GM19455 (cell line): Measurements from ENCODE around the gene INCENP.
"Not testable (repeated sequence)": the region's sequence is repeated elsewhere in the genome, so short reads cannot be mapped to it uniquely, and the experiment has no call there.

Experiments
- ATAC-seq: cut with Tn5 transposase; IDR thresholded peaks from one replicate; pipeline ENCODE4 v1.9.1; 2021; ENCODE audit not compliant: unreplicated experiment

INCENP gene

DNA sequence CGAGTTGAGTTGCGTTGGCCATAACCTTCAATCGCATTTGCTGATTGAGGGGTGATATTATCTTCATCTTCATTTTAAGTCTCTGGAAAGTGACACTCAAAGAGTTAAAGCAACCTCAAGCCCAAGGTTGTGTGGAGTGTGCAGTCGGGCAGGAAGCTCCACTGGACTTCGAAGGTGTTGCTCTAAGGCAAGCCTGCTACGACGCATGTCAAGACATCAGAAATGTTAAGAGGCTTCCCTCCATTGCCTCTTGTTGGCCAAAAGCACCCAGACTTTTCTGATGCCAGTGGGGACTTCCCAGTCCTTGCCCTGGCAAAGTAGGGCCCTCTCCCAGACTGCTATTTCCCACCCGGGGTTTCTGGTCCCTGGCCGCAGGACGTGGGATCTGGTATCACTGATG, 42.6 kb downstream of the INCENP start:
- ATAC-seq: no peak

- ATAC-seq: no peak
Observed at GRCh38 chr11:62169448-62169847, 45.6 kb downstream of the INCENP start.

DNA sequence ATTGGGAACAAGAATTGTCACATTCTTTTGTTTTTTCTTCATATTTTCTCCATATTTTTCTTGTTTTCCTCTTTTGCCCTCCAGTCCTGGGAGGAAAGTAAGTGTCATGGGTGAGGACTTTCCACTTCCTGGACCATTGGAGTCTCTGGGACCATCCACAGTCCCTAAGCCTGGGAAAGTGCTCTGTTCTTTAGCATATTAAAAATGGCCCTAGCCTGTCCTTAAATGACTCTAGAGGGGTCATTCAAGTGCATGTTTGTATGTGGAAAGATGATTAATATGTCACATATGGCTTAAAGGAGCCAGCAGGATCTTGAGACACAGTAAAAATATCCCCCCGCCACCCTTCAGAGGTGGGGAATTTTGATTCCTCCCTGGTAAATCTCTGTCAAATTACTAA, 46.1 kb downstream of the INCENP start:
- no peak for ATAC-seq

GRCh38 chr11:62171261-62171723, 47.5 kb downstream of the INCENP start:
- no peak for ATAC-seq

DNA sequence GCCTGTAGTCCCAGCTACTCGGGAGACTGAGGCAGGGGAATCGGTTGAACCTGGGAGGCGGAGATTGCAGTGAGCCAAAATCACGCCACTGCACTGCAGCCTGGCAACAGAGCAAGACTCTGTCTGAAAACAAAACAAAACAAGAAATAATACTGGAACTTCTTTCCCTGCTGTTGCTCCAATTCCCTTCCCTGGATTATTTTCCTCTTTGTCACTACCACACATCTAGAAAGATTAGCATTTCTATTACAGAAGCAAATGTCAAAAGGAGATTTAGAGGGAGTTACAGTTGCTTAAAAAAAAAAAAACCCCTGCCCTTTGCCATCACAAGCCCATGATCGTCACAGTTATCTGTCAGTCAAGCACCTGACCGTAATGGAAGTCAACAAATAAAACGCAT, 48.5 kb downstream of the INCENP start:
- ATAC-seq: no peak

DNA sequence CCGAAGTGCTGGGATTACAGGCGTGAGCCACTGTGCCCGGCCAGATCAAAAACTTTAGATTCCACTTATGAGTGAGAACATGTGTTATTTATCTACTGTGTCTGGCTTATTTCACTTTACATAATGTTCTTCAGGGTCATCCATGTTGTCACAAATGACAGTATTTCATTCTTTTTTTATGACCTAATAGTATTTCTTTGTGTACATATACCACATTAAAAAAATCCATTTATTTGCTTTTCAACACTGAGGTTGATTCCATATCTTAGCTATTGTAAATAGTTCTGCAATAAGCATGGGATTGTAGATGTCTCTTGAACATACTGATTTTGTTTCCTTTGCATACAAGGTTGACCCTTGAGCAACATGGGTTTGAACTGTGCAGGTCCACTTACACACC, 53.0 kb downstream of the INCENP start:
- no peak for ATAC-seq

DNA sequence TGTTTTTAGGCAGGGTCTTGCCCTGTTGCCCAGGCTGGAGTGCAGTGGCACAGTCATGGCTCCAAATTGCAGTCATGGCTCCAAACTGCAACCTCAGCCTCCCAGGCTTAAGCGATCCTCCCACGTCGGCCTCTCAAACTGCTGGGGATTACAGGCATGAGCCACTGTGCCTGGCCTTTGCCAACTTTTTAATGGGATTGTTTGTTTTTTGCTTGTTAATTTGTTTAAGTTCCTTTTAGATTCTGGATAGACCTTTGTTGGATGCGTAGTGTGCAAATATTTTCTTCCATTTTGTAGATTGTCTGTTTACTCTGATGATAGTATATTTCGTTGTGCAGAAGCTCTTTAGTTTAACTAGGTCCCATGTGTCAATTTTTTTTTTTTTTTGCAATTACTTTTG, 56.2 kb downstream of the INCENP start:
- no peak for ATAC-seq

GRCh38 chr11:62181097-62181496, 57.3 kb downstream of the INCENP start:
- no peak for ATAC-seq

DNA sequence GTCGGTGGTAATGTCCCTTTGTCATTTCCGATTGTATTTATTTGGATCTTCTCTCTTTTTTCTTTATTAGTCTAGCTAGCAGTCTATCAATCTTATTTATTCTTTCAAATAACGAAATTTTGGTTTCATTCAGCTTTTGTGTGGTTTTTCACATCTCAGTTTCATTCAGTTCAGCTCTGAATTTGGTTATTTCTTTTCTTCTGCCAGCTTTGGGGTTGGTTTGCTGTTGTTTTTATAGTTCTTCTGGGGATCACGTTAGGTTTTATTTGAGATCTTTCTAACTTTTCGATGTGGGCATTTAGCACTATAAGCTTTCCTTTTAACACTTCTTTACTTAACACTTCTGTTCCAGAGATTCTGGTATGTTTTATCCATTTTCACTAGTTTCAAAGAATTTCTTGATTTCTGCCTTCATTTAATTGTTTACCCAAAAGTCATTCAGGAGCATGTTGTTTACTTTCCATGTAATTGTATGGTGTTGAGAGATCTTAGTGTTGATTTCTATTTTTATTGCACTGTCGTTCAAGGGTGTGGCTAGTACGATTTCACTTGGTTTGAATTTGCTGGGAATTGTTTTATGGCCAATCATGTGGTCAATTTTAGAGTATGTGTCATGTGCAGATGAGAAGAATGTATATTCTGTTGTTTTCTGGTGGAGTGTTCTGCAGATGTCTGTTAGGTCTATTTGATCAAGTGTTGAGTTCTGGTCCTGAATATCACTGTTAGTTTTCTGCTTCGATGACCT, 58.5 kb downstream of the INCENP start:
- ATAC-seq: no peak

- ATAC-seq: no peak
Observed at GRCh38 chr11:62186195-62186594, 62.4 kb downstream of the INCENP start.

DNA sequence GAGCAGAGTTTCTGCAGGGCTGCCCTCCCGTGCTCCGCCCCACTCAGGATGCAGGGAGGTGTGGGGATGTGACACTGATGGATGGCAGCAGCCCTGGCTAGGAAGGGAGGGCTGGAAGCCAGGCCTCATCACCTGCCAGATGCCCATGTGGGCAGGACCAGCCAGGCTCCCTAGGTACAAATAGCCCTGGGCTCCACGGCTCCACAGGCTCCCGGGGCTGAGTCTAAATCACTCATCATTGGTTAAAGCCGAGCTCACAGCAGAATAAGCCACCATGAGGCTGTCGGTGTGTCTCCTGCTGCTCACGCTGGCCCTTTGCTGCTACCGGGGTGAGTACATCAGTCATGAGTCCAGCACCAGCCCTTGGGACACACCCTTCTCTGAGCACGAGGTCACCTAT, 66.2 kb downstream of the INCENP start, which contains the start of gene SCGB1D1:
SCGB1D1 (plus strand) TSS at position 206 of the 400 bp plus-strand sequence; CDS start at position 275, 69 bp downstream.
- ATAC-seq: no peak

DNA sequence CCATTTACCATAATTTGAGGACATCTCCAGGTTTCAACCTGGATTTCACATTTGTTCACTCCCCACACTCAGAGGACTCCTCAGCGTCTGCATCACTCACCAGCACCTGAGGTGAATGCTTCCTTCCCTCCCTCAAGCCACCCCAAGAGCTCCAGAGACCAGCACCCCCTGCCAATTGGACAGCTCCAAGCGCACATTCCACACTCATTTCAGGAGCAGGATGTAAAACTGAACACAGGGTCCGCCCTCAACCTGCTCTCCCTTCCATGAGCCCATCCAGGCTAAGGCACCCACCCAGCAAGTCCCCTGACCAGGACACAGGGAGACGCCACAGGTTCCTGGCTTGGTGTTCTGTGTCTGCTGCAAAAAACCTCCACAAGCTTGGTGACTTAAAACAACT, 70.1 kb downstream of the INCENP start:
- ATAC-seq: no peak

DNA sequence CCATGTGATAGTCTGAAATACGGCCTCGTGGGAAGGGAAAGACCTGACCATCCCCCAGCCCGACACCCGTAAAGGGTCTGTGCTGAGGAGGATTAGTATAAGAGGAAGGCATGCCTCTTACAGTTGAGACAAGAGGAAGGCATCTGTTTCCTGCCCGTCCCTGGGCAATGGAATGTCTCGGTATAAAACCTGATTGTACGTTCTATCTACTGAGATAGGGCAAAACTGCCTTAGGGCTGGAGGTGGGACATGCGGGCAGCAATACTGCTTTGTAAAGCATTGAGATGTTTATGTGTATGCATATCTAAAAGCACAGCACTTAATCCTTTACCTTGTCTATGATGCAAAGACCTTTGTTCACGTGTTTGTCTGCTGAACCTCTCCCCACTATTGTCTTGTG, 71.2 kb downstream of the INCENP start:
- ATAC-seq: not testable (repeated sequence)

- no peak for ATAC-seq
Observed at GRCh38 chr11:62195945-62196344, 72.1 kb downstream of the INCENP start.

GRCh38 chr11:62197400-62197799, 73.6 kb downstream of the INCENP start:
- ATAC-seq: not testable (repeated sequence)

DNA sequence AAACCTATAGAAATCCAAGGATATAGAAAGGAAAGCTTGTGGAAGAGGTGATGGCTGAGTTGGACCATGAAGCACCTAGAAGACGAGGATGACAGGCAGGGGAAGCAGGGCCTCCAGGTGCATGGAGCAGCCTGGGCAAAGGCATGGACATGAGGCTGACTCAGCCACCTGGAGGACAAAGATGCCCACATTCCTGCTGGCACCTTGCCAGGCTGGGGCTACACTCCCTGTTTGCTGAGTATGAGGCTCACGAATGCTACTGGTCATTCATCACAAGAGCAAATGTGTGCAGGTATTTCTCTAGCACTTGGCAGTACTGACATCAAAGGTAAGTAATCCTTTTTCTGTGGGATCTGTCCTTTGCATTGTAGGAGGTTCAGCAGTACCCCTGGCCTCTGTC, 77.6 kb downstream of the INCENP start:
- ATAC-seq: no peak
